BLaER1 (cell line): ENCODE measurements around the gene SMG6.

ENCODE experiments used
- H3K27ac ChIP-seq: shearing (Covaris generic); formaldehyde crosslinking; 2 replicates; pipeline ENCODE4 v1.8.1; 2022
- H3K27me3 ChIP-seq: shearing (Covaris generic); formaldehyde crosslinking; 2 replicates; pipeline ENCODE4 v1.8.1; 2022
- H3K36me3 ChIP-seq: shearing (Covaris generic); formaldehyde crosslinking; 2 replicates; pipeline ENCODE4 v1.8.1; 2022
- H3K4me1 ChIP-seq: shearing (Covaris generic); formaldehyde crosslinking; 2 replicates; pipeline ENCODE4 v1.8.1; 2022
- H3K4me2 ChIP-seq: shearing (Covaris generic); formaldehyde crosslinking; 2 replicates; pipeline ENCODE4 v1.8.1; 2022
- H3K4me3 ChIP-seq: shearing (Covaris generic); formaldehyde crosslinking; 2 replicates; pipeline ENCODE4 v1.8.1; 2022
- H3K9ac ChIP-seq: shearing (Covaris generic); formaldehyde crosslinking; 2 replicates; pipeline ENCODE4 v1.8.1; 2022
- H3K9me3 ChIP-seq: shearing (Covaris generic); formaldehyde crosslinking; 2 replicates; pipeline ENCODE4 v1.8.1; 2022
- H4K20me1 ChIP-seq: shearing (Covaris generic); formaldehyde crosslinking; 2 replicates; pipeline ENCODE4 v1.8.1; 2022
- Cebpa-rat ChIP-seq: shearing (Covaris generic); IDR thresholded peaks from 2 replicates; pipeline ENCODE4 v1.8.1; 2022

The SMG6 gene

DNA sequence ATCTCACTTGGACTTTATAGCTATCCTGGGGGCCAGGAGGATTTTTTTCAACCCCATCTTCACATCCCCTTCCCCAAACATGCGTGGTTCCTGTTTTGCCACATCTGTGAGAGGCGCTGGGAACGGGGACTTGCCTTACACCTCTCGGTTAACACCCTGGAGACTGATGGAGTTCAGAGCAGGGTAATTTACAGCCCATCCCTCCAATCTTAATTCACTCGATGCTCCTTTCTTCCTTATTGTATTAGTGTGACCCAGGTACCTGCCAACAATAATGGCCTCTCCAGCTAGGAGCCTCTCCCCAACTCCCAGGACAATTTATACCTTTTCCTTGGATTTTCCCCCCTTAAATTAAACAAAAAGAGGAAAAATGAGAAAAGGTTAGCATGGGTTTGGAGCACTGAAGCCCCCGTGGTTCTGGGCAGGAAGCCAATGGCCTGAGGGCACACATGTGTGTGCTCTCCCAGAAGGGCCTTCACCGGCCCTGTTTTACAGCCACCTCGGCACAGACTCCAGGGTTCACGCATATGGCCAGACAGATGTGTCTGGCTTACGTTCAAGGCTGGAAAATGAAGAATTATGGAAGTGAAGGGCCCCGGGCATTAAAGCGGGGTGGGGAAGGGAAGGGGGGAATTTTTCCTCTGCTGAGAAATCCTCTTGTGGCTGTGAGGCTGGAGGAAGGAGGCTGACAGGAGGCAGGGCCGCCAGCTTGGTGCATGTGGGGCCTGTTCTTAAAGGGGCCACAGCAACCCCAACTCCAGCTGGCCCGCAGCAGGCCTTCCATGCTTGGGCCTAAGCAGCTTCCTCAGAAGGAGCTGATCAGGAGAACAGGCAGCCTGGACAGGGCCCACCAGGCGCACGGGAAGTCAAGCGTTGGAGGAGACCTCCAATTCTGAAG is 227.2 kb downstream of the SMG6 start:
- Histone ChIP-seq H3K4me1 (peaks cover 64% of the 10 kb centered on the region), H3K27ac (peak overlapping the region; percentile 72), H3K4me3 (no peak overlapping the region), H3K4me2 (peak overlapping the region; percentile 87), H3K27me3 (no peaks in the 10 kb centered on the region), H3K9me3 (no peaks in the 10 kb centered on the region), H3K9ac (peak overlapping the region; percentile 56), H3K36me3 (peaks cover 48% of the 10 kb centered on the region), H4K20me1 (no peaks in the 10 kb centered on the region)
- no peak for TF ChIP-seq Cebpa-rat

DNA sequence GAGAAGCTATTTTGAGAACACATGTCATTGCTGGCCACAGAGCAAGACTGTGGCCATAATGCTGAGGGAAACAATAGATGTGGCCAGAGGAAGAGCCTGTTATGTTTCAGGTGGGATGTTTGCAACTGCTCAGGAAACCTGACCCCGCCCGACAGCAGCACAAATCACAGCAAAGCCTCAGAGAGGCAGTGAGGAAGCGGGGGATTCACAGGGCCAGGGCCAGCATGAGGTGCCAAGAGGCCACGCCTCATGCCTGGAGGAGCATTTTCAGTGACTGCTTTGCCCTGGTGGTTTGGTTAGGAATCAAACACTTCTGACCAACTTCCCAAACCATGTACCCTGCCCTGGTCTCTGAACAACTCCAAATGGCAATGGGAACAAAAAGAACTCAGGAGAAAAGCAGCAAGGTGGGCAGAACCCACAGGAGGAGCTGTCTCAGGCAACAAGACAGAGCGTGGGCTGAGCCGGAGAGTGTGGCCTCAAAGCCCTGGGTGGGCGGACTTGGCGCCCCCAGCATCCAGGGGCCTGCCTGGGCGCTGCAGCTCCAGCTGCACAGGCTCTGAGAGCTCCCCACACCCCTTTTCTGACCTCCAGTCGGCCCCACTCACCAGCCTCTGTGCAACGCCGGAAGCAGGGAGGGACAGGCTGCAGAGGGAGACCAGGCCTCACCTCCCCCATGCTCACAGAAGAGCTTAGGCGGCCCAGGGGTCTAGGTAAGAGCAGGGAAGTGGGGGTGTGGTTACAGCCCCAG is 228.1 kb downstream of the SMG6 start:
- Histone ChIP-seq H3K4me1 (peaks cover 72% of the 10 kb centered on the region), H3K36me3 (peaks cover 46% of the 10 kb centered on the region), H3K9me3 (no peaks in the 10 kb centered on the region), H3K4me3 (no peak overlapping the region), H3K9ac (peak overlapping the region; percentile 56), H3K27me3 (no peaks in the 10 kb centered on the region), H3K27ac (peak overlapping the region; percentile 72), H3K4me2 (peak overlapping the region; percentile 87), H4K20me1 (no peaks in the 10 kb centered on the region)
- TF ChIP-seq Cebpa-rat = no peak

DNA sequence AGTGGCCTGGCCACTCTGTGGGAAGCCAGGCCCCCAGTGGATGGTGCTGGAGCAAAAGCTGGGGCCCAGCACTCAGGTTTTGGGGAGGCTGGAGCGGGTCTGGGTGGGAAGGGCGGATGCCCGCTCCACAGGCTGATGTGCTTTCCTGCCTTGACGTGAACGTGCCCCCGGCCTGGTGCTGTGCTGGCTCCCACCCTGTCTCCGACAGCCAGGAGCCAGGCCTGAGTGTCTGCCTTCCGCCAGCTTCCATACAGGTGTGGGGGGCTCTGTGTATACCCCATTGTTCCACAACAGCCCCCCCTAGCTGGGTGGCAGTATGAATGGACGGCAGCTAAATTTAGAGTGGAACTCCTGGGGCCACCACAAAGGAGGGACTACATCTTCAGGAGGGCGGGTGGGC is 228.7 kb downstream of the SMG6 start:
- H3K27ac ChIP-seq = peak overlapping the region; percentile 88
- no peaks in the 10 kb centered on the region for H3K27me3 ChIP-seq
- no peak for TF ChIP-seq Cebpa-rat
- 0 out of 2 replicates have a peak overlapping the region, but pooled peaks have one; percentile 5 for H3K9ac ChIP-seq
- H3K36me3 ChIP-seq = peaks cover 41% of the 10 kb centered on the region
- peak overlapping the region; percentile 87 for H3K4me2 ChIP-seq
- no peaks in the 10 kb centered on the region for H3K9me3 ChIP-seq
- H4K20me1 ChIP-seq = no peaks in the 10 kb centered on the region
- H3K4me1 ChIP-seq = peaks cover 78% of the 10 kb centered on the region
- no peak overlapping the region for H3K4me3 ChIP-seq

DNA sequence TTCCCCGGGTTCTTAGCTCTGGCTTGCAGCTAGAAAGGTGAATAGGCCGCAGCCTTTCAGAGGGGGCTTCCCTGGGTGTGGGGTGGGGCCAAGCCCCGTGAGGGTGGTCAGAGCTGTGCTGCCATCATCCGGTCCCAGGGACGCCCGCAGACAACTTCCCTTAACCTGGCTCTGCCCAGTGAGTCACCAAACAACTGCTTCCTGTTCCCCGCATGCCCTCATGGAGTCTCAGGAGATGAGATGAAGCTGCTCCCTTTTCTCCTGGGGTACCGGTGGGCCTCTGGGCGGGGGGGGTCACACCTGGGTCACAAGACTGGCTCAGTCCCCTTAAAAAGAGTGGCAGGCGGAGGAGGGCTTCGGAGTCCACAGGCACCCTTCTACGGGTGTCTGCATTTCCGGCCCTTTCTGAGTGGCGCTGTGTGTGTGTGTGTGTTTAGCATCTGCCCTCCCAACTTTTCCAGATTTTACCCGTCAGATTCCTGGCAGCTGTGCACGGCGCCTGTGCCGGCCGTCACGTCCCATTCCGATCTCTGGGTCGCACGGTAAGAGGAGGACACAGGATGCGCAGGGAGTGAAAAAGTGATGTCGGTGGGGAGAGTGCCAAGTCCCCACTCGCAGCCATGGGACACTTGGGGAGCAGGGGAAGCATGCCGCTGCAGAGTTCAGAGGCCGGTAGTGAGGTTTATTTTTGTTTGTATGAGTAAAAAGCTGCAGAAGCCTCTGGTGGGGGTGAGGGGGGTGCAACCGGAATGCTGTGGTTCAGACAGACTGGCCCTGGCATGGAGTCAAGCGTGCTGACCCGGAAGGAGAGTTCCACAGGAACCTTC is 231.9 kb downstream of the SMG6 start:
- Histone ChIP-seq H3K4me2 (peak overlapping the region; percentile 87), H3K27ac (peak overlapping the region; percentile 88), H3K9ac (peak overlapping the region; percentile 54), H3K4me3 (no peak overlapping the region; the same call in 1 of the 2 replicates), H3K9me3 (no peaks in the 10 kb centered on the region), H4K20me1 (no peaks in the 10 kb centered on the region), H3K27me3 (no peaks in the 10 kb centered on the region), H3K4me1 (peaks cover 100% of the 10 kb centered on the region), H3K36me3 (peaks cover 14% of the 10 kb centered on the region; the same call in 1 of the 2 replicates)
- no peak for TF ChIP-seq Cebpa-rat

DNA sequence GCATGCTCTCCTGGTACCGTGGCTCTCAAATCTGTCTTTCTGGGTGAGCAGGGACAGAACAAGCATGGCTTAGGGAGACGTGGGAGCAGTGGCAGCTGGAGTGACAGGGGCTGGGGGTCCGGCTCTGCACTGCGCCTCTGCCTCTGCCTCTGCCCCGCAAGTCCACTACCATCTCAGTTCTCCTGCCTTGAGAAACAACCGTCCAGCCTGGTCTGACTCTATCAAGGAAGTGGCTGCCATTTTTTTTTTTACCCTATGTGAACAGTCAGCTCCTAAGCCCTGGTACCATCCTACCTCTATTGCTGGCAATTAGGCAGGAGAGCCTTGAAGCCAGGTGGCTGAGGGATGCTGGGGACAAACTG is 232.6 kb downstream of the SMG6 start:
- Histone ChIP-seq H3K9me3 (no peaks in the 10 kb centered on the region), H4K20me1 (no peaks in the 10 kb centered on the region), H3K9ac (peak overlapping the region; percentile 54), H3K4me3 (no peak overlapping the region; the same call in 1 of the 2 replicates), H3K27ac (peak overlapping the region; percentile 88), H3K27me3 (no peaks in the 10 kb centered on the region), H3K36me3 (0 out of 2 replicates have a peak, but pooled peaks cover 14% of the 10 kb centered on the region), H3K4me2 (peak overlapping the region; percentile 87), H3K4me1 (peaks cover 100% of the 10 kb centered on the region)
- no peak for TF ChIP-seq Cebpa-rat

DNA sequence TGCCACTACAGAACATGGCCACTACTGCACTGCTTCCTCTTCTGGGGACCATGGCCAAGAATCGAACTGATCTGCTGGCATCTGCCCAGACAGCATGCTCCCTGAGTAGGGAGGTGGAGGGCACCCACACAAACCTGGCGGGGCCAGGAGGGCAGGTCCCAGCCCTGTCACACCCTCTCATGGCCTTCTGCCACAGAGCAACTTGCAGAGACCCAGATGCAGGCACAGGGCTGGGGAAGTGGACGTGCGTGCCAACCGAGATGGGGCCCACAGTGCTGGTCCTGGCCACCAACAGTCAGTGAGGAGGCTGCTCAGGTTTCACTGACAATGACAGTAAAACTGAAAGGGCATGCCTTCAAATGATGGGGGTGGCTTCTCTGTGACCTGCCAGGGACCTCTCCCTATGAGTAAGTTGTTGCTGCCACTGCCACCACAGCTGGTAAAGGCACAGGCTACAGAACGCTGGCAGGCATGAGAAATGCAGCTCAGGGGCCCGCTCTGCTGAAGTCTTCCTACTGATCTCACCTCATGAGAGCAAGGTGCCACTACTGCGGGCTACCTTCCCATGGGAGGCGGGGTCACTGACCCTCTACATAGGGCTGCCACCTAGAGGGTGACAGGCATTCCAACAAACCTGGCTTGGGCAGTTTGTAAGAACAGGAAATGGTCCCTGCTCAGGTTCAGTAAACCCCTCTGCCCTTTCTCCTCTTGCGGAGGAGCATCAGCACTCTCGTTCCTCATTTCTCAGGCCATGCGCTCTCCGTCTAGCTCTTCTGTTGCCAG is 233.2 kb downstream of the SMG6 start:
- no peak for TF ChIP-seq Cebpa-rat
- H4K20me1 ChIP-seq = no peaks in the 10 kb centered on the region
- H3K9ac ChIP-seq = peak overlapping the region; percentile 54
- H3K9me3 ChIP-seq = no peaks in the 10 kb centered on the region
- peak overlapping the region; percentile 87 for H3K4me2 ChIP-seq
- peaks cover 100% of the 10 kb centered on the region for H3K4me1 ChIP-seq
- 0 out of 2 replicates have a peak, but pooled peaks cover 19% of the 10 kb centered on the region for H3K36me3 ChIP-seq
- H3K27me3 ChIP-seq = no peaks in the 10 kb centered on the region
- no peak overlapping the region for H3K4me3 ChIP-seq
- peak overlapping the region; percentile 88 for H3K27ac ChIP-seq

DNA sequence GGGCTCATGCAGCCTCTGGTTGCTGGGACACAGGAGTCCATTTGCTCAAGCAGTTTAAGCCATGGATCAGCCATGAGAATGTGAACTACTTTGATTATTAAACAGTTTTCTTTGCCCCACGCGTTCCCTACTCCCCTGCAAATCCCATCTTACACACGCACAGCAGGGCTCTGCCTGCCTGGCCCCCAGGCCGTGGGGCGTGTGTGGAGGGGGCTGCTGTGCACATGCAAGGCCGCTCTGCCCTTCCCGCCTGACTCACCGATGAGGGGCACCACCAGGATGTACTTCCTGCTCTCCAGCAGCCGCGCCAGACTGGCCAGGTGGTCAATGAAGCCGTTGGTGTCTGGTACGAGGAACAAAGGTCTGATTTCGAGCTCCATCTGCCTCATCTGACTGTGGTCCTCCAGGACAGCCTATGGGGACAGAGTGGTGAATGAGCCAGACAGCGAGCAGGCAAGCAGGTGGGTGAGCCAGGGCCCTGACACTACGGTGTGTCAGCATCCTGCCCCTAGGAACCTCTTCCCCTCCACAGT is 235.0 kb downstream of the SMG6 start:
- H4K20me1 ChIP-seq = no peaks in the 10 kb centered on the region
- H3K27ac ChIP-seq = peak overlapping the region; percentile 88
- H3K27me3 ChIP-seq = no peaks in the 10 kb centered on the region
- no peak overlapping the region for H3K4me3 ChIP-seq
- H3K9ac ChIP-seq = peak overlapping the region; percentile 75
- H3K9me3 ChIP-seq = no peaks in the 10 kb centered on the region
- H3K36me3 ChIP-seq = 0 out of 2 replicates have a peak, but pooled peaks cover 19% of the 10 kb centered on the region
- TF ChIP-seq Cebpa-rat = no peak
- H3K4me1 ChIP-seq = peaks cover 100% of the 10 kb centered on the region
- H3K4me2 ChIP-seq = peak overlapping the region; percentile 87

DNA sequence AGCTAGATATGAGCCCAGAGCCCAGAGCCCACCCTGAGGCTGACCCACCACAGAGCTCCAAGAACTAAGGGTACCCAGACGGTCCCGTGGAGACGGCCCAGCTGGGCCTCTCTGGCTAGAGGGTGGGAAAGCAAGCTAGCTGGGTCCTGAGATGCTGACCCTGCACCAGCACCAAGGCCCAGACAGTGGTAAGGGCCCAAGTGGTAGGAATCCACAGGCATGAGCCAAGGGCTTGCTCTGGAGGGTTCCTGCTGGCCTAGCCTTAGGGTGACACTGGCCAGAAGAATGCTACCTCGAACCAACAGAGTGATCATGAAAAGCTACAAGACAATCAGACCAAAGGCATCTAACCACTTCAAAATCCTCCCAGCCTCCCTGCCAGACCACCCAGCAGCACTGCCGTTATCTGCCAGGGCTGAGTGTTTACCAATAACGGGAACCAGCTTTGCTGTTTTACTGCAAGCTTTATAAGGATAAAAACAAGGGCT is 235.5 kb downstream of the SMG6 start:
- H3K4me2 ChIP-seq = peak overlapping the region; percentile 87
- H3K4me1 ChIP-seq = peaks cover 100% of the 10 kb centered on the region
- H4K20me1 ChIP-seq = no peaks in the 10 kb centered on the region
- H3K4me3 ChIP-seq = peak overlapping the region; percentile 6; the same call in 1 of the 2 replicates
- peak overlapping the region; percentile 88 for H3K27ac ChIP-seq
- no peaks in the 10 kb centered on the region for H3K9me3 ChIP-seq
- H3K27me3 ChIP-seq = no peaks in the 10 kb centered on the region
- peak overlapping the region; percentile 75 for H3K9ac ChIP-seq
- 0 out of 2 replicates have a peak, but pooled peaks cover 19% of the 10 kb centered on the region for H3K36me3 ChIP-seq
- TF ChIP-seq Cebpa-rat = no peak
